ENCODE data around the gene KLHL14.

Gene KLHL14

GRCh38 chr18:32764611-32765244 is 8.1 kb downstream of the KLHL14 start:
- TF ChIP-seq CTCF (IDR thresholded peaks at IDR 0.05; ENCODE audit: extremely low read depth, insufficient read depth, missing control alignments) = no peak
- in situ Hi-C loops (cut with MboI; ENCODE audit: low pct_unique_long_range_greater_than_20kb, low sequenced_read_pairs, unreplicated experiment) = no loop called here

GRCh38 chr18:32763293-32763692 is 9.5 kb downstream of the KLHL14 start:
- in situ Hi-C loops (cut with MboI; ENCODE audit: low pct_unique_long_range_greater_than_20kb, low sequenced_read_pairs, unreplicated experiment) = no loop called here
- no peak for TF ChIP-seq CTCF (IDR thresholded peaks at IDR 0.05; ENCODE audit: extremely low read depth, insufficient read depth, missing control alignments)
- DNase-seq (ENCODE audit: low spot score) = no peak

More at GRCh38 chr18:32764611-32765244, 8.1 kb downstream of the KLHL14 start:
- DNase-seq (ENCODE audit: low spot score) = no peak

GRCh38 chr18:32761231-32761630 is 11.6 kb downstream of the KLHL14 start:
- TF ChIP-seq CTCF (IDR thresholded peaks at IDR 0.05; ENCODE audit: extremely low read depth, insufficient read depth, missing control alignments) = no peak
- in situ Hi-C loops (cut with MboI; ENCODE audit: low pct_unique_long_range_greater_than_20kb, low sequenced_read_pairs, unreplicated experiment) = no loop called here
- no peak for DNase-seq (ENCODE audit: low spot score)

GRCh38 chr18:32760391-32760790 is 12.4 kb downstream of the KLHL14 start:
- peak; percentile 55 for DNase-seq (ENCODE audit: low spot score)
- no peak for TF ChIP-seq CTCF (IDR thresholded peaks at IDR 0.05; ENCODE audit: extremely low read depth, insufficient read depth, missing control alignments)
- in situ Hi-C loops (cut with MboI; ENCODE audit: low pct_unique_long_range_greater_than_20kb, low sequenced_read_pairs, unreplicated experiment) = no loop called here

- in situ Hi-C loops (cut with MboI; ENCODE audit: low pct_unique_long_range_greater_than_20kb, low sequenced_read_pairs, unreplicated experiment) = no loop called here
- no peak for TF ChIP-seq CTCF (IDR thresholded peaks at IDR 0.05; ENCODE audit: extremely low read depth, insufficient read depth, missing control alignments)
- no peak for DNase-seq (ENCODE audit: low spot score)
Measured at GRCh38 chr18:32759611-32760167, 13.1 kb downstream of the KLHL14 start.

- no peak for DNase-seq (ENCODE audit: low spot score)
- no peak for TF ChIP-seq CTCF (IDR thresholded peaks at IDR 0.05; ENCODE audit: extremely low read depth, insufficient read depth, missing control alignments)
- in situ Hi-C loops (cut with MboI; ENCODE audit: low pct_unique_long_range_greater_than_20kb, low sequenced_read_pairs, unreplicated experiment) = no loop called here
Measured at GRCh38 chr18:32754508-32755263, 18.1 kb downstream of the KLHL14 start.
